HG03565 (cell line): ENCODE results near the gene LINC00237.

Experiments used
- ATAC-seq: cut with Tn5 transposase; IDR thresholded peaks from one replicate; pipeline ENCODE4 v1.9.1; 2021; ENCODE audit warnings: mild to moderate bottlenecking, moderate library complexity; ENCODE audit not compliant: unreplicated experiment

Gene LINC00237

DNA sequence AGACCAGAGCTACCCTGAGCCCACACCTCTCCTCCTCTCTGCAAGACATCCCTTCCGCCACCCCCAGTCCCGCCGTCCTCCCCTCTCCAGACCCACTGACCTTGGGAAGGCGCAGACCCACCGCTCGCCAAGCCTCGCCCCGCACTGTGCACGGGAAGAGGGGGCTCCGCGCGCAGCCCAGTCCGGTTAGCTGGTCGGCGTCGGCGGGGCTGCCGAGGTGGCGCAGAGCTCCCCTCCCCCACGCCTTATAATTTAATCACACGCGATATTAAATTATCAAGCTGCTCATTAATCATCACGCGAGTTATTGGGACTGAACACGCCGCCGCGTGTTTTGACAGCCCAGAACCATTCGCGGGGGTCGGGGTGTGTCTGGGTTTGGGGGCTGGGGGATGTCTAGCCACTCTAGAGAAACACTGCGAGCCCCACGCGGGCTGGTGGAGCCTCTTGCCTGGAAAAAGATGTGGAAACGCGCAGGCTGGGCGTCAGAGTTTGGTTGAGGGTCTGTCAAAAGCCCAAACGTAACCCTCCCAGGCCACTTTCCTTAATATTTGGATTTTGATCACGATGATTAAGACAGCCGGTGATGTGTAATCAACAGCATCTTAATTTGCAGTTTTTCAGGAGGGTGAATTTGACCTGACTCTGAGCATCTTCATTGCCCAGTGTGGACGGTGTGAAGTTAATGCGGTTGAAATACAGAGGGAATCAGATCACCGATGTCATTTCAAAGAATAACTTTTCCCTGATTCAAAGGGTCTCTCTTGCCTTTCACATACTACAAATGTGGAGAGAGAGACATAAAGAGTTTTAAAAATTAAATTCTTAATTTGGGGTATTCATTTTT is at the start of gene LINC00237:
Gene LINC00237, minus strand, starts transcription at position 188 of the 847 bp plus-strand sequence.
- no peak for ATAC-seq

DNA sequence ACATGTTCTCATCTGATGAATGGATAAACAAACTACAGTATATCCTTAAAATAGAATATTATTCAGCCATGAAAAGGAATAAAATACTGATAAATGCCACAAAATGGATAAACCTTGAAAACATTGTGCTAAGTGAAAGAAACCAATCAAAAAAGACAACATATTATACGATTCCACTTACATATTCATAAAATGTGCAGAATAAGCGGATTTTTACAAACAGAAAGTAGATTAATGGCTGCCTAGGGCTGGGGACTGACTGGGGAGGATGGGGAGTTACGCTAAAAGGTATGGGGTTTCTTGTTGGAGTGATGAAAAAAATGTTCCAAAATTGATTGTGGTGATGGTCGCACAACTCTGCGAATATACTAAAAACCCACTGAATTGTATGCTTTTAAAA is 49.1 kb upstream of the LINC00237 start:
- ATAC-seq, result no peak

GRCh38 chr20:21154692-21155091 is 48.5 kb upstream of the LINC00237 start:
- ATAC-seq, result no peak

DNA sequence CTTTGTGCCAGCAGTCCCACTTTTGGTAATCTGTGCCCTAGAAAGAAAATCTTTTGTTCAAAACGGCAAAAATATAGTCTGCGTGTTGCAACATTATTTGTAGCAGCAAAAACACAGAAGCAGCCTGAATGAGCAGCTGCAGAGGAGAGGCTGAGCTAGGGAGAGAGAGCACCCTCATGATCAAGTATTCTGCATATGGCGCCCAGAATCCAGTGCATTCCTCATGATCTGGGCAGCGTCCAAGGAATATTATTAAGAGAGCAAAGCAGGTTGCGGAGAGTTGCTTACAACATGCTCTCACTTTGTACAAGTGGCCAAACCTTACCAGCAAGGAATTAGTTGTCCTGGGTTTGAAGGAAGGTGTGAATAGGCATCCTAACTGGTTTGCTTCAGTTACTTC is 45.6 kb upstream of the LINC00237 start:
- no peak for ATAC-seq

- ATAC-seq, result no peak
These were observed 43.2 kb upstream of the LINC00237 start for GRCh38 chr20:21149344-21149743.

DNA sequence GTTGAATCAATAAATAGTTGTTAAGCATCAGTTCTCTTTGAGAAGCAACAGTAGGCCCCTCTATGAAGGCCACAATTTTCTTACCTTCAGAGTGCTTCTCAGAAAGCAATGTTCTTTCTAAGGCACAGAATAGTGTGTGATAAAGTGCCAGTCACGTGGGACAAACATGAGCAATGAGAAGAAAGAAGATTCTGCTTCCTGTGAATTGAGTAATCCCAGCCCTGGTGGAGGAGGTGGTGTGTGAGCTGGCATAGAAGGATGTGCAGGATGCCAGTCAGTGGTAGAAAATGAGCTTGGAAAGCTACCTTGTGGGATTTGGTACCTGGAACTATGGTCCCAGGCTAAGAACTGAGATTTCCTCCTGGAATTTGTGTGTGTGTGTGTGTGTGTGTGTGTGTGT is 41.4 kb upstream of the LINC00237 start:
- ATAC-seq, result no peak

GRCh38 chr20:21146215-21146614 is 40.1 kb upstream of the LINC00237 start:
- no peak for ATAC-seq

- ATAC-seq, result no peak
These were observed 39.3 kb upstream of the LINC00237 start for GRCh38 chr20:21145424-21145823.

DNA sequence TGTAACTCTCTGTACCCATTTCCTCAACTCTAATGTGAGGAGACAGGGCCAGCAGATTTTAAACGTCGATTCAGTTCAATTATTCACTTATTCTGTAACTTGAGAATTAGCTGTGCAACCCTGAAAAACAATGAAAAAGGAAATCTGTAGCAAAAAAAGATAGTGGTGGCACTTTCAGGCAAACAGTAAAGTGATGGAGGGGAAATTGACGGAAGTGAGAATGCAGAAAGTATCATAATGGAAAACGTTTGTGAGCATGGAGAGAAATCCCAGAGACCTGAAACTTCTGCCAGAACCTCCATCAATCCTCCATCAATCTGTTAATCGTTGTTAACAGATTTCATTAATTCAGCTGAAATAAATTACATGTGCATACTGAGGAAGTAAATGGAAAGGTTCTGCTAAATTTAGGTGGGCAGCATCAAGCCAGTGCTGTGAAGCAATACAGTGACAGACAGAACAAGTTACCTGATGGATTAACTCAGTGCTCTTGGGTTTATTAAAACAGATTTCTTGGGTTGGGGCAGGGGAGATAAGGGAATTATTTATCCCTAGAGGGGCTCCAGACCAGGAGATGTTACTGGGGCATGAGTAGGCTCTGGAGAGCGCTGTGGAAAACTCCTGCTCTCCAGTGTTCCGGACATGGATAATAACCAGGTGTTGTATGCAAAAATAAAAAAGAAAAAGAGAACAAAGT is 37.2 kb upstream of the LINC00237 start:
- no peak for ATAC-seq

GRCh38 chr20:21141825-21142224 is 35.7 kb upstream of the LINC00237 start:
- ATAC-seq, result no peak

GRCh38 chr20:21139881-21140566 is 33.9 kb upstream of the LINC00237 start:
- ATAC-seq, result no peak

- no peak for ATAC-seq
These were observed 30.9 kb upstream of the LINC00237 start for GRCh38 chr20:21137078-21137477.

GRCh38 chr20:21136015-21136732 is 30.0 kb upstream of the LINC00237 start:
- no peak for ATAC-seq

- ATAC-seq, result no peak
These were observed 28.8 kb upstream of the LINC00237 start for GRCh38 chr20:21134883-21135493.

DNA sequence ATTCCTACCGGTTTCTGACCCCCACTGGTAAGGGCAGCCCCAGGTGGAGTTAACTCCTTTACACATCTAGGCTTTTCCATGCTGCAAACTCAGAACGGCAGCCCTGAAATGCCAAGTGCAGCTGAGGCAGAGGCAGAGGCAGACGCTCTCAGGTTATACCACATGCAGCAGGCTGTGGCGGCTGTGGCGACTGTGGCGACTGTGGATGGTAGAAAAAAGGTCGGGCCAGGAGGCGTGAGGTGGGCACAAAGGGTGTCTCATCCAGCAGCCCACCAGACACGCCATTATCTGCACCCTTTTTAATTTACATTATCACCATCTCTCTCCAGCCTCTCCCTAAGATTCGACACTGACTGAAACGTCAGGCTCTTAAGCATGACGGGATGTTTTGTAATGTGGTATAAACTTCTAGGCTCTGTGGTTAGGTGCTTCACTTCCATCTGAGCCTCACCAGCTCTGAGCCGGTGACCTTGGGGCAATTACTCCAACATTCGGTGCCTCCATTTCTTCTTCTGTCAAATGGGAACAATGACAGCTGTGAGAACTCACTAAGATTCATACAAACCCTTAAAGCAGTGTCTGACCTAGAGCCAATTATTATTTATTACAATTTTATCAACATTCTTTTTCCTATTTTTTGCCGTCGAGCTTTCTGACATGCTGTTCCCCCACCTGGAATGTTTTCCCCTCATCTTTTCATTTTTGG is 27.9 kb upstream of the LINC00237 start:
- ATAC-seq, result no peak

- ATAC-seq, result no peak
These were observed 27.2 kb upstream of the LINC00237 start for GRCh38 chr20:21133404-21133803.

DNA sequence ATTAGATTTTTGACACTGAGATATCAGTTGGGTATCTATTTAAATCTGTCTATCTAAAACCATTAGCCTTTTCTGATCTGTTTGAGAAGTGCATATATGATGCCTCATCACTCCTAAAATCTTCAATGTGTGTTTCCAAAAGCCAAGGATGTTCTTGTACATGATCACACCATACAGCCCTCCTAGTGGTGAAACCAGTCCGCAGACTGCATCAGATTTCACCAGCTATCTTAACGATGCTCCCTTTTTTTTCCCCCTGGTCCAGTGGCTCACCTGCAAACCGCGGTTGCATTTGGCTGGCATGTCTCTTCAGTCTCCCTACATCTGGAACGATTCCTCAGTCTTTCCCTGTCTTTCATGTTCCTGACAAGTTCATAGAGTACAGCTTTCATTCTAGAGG is 23.7 kb upstream of the LINC00237 start:
- ATAC-seq, result no peak

DNA sequence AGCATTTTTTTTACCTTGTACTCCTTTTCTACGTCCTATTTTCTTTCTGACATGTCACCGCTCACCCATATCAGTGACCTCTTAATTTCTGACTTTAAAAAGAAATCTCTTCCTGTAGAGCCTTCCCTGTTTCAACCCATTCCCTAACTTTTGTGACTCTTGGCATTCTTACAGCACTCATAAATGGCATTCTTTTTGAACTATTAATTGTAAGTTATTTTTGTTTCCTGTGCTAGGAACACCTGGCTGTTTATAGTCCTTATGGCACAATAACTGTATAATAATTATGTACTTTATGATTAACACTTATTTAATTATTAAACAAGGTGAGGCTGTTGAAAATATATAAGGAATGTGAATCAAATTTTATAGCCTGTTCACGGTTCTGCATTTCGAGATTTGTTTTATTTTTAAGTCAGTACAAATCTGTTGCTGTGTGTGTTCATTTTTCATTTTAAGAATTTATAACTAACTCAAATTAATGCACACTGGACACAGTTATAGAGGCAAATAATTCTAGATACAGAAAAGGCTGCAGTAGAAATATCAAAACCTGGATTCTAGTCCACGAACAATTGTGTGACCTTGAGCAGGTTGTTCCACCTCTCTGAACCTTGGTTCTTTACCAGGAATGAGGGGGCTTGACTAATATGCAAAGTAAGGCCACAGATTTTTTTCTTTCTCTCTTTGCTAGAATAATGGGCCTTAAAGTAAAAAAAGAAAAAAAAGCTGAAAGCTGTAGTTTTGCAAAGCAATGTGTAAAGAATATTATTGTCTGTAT is 21.2 kb upstream of the LINC00237 start:
- no peak for ATAC-seq

DNA sequence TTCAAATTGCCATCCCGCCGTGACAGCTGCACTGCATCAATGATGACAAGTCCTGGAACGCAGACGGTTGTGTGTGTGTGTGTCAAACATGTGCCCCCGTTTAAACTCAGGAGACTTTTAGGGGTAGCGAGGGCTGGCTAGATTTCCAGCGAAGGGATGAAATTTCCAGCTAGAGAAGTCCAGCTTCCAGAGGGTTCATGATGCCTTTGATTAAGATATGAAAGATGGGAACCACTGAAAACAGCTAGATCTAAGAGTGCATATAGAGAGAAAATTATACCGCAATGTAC is 20.4 kb upstream of the LINC00237 start:
- no peak for ATAC-seq
